ENCODE results near the gene EVC2.

The EVC2 gene

DNA sequence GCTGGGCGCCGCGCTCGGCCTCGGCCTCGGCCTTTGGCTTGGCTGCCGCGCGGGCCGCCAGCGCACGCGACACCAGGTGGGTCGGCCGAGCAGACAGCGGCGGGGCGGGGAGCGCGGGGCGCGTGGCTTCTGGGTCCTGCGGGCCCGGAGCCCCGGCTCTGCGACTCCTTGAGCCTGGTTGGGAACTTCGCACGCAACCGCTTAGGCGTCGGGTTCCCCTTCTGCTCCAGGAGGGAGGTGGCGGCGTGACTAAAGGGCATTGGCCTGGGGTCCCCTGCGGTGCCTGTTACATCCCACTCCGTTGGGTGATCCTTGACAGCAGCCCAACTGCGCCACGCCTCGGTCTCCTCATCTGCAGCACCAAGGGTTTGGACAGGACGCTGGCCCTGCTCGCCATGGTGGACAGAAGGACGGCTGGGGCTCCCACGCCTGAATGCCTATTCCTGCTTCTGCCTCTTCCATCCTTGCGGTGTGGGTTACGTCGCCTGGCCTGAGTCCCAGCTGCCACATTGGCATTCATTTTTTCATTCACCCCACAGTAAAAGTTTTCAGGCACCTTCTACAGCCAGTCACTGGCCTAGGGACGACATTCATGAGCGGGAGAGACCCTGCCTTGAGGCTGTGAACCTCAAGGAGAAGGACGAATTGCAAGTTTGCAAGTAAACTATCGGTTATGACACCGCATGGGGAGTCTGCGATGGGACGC lies 3.3 kb upstream of the EVC2 start:
- DNase-seq: no peak

DNA sequence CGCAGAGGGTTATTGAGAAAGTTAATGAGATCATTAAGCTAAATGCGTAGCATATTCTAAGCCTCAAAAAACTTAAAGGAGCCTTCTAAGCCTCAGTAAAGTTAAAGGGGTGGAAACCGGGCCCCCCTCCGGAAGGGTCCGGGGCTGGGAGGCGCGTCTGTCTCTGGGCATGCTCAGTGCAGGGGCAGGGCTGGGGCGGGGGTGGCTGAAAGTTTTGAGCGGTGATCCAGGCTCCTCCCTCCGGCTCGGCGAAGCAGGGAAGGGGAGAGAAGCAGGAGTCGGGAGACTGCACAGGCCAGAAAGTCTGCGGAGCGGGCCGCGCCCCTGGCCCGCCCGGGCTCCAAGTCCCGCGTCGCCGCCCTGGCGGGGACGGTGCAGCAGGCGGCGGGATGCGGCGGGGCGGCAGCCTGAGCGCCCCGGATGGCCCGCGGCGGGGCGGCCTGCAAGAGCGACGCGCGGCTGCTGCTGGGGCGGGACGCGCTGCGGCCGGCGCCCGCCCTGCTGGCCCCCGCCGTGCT lies 2.7 kb upstream of the EVC2 start, which contains the start of gene EVC:
Gene EVC (plus strand): TSS at position 241 of the 518 bp plus-strand sequence. CDS start 180 bp downstream, at position 421.
- DNase-seq: no peak

DNA sequence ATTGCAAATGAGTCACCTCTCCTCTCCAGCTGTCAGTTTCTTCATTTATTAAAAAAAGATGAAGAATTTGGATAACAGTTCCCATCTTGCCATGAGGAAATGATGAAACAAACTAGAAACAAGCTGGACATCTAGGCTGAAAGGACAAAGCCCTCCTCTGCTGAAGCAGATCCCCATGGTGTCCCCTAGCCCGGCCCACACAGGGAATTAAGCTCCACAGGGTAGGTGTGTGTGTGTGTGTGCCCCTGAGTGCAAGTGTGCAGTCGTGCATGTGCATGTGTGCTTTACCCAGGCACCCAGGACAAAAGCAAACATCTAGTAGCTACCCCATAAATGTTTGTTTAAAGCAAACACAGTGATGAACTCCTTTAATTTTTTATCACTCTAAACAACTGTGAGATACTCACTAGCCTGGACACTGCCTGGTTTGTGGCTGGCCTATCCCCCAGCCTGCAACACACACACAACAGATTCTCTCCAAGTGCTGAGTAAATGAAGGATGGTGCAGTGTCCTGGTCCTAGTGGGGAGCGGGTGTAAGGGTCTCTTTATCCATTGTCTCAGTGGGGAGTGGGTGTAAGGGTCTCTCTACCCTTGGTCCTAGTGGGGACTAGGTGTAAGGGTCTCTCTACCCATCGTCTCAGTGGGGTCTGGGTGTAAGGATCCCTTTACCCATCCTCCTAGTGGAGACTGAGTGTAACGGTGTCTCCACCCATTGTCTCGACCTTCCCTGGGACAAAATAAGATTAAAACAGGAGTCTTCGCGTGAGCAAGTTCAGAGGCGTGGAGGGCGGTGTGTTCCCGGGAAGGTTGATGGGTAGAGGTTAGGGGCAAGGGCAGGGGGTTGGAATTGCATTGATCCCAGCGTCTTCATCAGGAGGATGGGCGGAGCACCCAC lies 2.0 kb upstream of the EVC2 start:
- no peak for DNase-seq

DNA sequence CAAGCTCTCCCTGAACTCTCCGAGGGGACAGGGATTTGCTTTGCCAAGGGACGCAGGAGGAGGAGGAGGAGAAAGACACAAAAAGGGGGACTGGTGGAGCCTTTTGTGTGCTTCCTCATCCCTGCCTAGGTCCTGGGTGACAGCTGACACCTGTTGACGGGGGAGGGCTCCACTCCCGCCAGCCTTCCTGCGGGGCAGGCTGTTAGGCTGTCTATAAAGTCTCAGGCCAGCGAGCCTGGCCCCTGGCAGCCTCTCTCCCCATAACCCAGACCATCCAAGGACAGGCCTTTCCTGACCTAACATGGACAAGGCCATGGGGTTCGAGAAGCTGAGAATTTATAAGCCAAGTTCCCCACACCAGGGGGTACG lies 832 bp upstream of the EVC2 start:
- no peak for DNase-seq

DNA sequence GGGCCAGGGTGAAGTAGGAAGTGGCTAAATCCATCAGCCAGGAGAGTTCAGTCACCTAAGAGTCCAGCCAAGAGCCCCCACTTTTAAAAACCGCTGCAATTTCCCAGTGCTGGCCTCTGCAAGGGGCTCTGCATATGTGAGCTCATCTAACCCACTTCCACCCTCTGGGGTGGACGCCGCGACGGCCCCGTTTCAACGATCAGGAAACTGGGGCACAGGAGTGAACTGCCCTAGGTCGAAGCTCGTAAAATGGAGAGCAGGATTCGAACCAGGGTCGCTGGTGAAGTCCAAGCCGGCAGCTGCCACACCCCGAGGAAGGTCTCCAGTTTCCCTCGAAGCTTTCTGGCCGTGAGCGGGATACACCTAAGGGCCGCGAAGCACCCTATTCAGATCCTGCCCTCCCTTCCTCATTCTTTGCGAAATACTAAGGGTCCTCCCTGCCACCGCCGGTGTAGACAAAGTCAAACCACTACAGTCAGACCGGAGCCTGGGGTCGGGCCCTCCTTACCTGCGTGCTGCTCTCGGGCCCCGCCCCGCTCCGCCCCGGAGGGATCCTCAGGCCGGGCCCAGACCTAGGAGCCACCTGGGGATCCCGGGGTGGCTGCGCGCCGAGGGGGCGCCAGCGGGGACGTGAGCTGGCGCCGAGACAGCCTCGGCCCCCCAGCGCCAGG lies 446 bp downstream of the EVC2 start:
- DNase-seq: no peak

DNA sequence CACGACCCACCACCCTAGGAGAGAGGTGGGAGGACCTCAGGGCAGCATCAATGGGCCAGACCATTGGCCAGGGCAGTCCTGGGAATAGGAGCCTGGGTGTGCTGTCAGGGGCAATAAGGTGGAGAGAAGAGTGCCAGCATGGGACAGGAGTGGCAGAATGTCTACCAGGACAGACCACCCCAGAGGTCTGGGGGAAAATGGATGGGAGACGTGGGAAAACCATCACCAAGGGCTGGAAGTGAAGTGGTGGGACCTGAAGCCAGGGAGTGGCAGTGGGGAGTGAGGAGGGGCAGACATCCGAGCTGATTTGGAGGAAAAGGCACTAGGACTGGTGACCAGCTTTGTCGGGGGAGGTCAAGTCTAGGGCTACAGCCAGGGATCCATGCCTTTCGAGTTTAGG lies 993 bp downstream of the EVC2 start:
- DNase-seq: no peak

DNA sequence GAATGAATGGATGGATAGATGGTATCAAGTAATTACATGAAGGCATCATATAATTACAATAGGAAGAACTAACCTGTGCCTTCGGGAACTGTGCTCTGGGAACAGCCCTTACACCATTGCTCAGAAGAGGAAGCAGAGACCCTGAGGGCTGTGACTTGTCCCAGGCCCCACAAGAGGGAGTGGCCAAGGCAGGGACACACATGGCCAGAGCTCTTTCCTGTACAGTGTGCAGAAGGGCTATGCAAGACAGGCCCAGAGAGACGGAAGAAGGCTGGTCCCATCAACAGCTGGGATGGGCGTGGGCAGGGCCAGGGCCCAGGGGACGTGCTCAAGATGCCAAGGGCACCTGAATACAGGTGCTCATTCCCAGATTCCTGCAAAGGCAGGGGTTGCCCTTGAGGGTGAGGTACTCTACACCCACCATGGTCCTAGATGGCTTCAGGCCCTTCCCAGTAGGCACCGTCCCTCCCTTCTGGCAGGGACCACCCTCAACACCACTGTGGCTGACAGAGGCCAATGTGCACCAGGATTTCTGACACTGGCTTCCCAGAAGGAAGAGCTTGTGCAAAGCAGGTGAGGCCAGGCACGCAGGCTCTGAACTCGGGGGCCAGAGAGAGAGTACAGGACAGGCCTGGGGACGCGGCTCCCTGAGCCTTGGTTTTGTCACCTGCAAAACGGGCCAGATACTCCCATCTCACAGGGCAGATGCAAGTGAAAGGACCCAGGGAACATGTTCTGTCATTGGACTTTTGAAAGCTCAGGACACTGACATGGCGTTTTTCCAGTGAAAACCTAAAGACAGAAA lies 1.7 kb downstream of the EVC2 start:
- DNase-seq: no peak

DNA sequence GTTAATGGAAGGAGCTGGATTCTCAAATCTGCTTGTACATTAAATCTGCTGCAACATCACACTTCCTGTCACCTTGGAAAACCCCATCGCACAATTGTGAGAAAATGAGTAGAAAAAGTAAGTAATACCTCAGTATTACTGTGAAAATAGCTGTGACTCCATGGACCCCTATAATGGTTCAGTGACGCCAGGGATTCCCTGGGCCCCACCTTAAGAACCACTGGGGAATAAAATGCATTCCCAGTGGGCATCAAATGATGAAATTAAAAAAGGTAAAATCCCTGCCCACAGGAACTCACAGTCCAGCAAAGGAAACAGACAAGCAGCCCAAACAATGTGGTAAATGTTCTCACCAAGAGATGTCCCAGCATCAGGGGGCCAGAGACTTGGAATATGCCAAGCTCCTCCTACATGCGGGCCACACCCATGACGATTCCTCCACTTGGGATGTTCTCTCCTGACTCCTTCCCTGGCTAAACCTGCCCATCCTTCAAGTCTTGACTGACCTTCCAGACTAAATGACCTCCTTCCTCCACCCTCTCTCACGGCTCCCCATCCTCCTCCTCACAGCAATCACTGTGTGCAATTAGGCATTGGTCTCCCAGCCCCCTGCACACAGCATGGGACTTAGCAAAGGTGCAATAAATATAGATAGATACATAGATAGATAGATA lies 2.6 kb downstream of the EVC2 start:
- DNase-seq: no peak

DNA sequence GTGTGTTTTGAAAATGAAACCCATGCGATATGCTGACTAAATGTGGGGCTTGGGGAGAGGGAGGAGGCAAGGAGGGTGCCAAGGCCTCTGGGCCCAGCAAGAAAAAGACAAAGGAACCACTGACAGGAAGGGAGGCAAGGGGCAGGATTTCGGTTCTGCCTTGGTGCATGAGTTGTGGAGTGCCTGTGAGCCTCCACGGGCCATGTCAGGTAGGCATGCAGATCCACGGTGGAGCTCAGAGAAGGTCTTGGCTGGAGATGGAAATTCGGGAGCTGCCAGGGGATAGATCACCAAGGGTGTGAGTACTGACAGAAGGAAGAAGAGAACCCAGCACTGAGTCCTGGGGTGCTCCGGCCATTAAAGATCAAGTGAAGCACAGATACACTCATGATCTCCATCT lies 4.1 kb downstream of the EVC2 start:
- DNase-seq: no peak

DNA sequence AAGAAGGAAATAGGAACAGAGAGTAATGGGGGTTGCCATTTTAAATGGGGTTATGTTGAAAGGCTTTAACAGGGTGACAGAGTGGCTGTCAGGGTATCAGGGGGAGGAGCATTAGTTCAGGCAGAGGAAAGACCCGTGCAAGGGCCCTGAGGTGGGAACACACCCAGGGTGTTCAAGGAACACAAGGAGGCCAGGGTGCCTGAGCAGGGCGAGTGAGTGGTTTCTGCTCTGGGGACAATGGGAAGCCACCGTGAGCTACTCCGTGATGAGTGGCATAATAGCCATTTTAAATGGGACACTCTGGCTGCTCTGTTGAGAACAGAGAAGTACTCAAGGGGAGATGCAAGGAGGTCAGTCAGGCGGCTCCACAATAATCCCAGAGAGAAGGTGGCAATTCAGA lies 4.5 kb downstream of the EVC2 start:
- no peak for DNase-seq

DNA sequence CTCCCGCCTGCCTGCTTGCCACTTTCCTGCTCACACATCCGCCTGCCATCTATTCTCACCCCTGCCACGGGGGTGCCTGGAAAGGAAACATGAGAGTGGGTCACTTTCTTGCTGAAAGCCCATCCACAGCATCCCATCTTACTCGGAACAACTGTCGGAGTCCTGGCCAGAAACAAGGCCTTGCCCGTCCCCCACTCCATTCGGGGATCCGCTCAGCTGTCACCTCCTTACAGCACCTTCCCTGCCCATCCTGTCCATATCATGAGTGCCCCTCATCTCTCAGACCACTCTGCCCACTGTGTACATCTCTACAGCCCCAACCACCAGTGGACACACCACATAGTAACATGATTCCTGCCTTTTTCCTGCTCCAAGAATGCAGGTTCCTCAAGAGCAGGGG lies 6.4 kb downstream of the EVC2 start:
- DNase-seq: no peak

DNA sequence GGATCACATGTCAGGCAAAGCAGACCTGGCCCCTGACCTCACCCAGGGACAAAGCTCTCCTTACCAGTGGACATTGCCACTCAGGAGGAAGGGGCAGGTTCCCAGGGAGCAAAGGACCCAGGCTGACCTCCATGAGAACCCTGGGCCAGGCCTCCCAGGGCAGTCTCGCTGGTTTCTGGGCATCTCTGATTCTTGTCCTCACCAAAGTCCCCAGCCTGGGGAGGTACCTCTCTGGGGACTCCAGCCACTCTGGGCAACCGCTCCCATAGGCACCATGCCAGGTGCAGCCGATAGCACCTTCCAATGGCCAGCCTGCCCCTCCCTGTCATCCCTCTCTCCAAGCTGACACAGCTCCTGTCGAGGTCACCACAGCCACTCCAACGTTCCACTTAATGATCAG lies 7.9 kb downstream of the EVC2 start:
- no peak for DNase-seq

DNA sequence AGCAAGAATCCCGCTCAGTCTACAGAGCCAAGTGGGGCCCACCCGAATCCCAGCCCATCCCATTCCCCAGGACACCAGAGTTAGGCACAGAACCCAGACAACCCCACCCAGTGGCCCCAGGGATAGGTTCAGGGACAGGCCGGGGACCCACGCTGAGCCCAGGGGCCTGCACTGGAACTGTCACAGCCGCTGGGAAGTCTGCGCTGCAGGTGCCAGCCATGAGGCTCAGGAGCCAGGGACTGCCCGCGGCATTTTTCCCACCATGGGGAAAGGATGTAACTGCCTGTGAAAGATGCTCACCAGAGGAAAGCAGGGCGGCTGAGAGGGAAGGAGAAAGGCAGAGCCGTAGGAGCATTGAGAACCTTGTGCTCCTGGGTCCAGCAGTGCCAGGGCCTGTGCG lies 12.0 kb downstream of the EVC2 start:
- DNase-seq: no peak

DNA sequence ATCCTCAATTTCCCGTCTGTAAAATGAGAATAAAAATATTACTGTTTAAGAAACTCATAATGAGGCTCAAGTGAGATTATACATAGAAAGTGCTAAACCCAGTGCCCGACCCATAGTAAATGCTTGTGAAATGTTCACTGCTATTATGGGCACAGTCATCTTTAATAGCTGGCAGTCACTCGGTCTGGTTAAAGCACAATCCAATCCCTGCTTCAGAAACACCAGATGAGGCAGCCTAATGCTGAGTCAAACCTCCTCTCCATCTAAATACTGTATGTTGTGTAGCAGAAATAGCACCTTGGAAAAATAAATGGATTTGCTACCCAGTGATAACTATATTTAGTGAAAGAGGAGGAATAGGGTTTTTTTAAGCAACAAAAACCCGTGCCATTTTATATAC lies 14.5 kb downstream of the EVC2 start:
- no peak for DNase-seq

DNA sequence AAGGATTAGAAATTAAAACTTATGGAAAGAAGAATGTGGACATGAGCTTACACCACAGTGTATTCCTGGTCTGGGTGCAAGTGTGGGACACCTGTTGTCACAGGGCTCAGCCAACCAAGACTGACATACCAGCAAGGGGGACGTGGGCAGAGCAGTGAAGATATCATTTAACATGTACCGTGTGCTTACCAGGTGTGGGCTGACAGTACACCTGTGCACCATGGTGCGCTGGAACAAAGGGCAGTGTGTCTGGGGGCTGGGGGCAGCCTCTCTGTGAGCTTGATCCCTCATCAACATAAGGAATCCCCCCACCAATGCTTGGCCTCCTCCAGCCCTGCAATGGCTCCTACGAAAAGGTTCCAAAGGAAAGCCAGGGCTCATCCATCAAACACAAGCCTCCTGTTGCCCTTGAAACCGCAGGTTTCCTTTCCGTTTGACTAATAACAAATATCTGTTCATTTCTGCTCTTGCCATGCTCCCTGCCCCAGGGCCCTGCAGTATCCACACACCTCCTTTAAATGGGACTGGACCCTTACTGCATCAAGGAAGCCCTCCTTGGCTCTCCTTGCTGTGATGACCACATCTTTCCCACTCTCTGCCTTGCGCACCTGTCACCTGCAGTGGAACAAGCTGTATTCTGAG lies 16.7 kb downstream of the EVC2 start:
- DNase-seq: no peak

DNA sequence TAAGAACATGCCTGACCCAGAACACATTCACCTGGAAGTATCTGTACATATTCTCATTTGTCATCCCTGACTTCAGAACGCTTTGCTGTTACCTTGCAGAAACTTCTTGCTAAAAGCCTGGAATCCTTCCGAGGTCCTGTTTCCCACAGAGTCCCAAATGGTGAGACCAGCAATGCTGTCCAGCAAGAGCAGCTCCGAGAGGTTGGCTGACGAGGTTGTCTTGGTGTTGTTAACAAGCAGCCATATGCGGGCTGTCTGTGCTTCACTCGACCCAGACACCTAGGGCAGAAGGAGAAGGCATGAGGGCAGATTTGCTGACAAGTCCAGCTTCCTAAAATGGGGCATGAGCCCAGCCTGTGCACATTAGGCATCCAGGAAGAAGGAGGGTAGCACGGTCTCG lies 19.3 kb downstream of the EVC2 start:
- DNase-seq: no peak

DNA sequence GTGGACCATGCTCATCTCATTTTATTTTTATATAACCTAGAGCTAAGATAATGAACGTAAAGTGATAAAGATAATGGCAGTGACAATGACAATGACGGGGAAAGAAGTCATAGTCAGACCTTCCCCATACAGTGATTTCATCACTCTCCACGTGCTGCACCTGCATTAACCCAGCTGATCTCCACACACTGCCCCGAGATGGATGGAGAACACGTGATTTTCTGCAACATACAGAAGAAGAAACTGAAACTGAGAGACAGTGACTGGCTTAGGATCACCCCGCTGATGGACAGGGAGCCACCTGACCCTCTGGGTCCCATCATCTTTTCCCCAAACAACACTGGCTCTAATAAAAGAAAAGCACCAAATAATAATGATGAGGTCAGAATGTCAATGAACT lies 22.0 kb downstream of the EVC2 start:
- DNase-seq: no peak

DNA sequence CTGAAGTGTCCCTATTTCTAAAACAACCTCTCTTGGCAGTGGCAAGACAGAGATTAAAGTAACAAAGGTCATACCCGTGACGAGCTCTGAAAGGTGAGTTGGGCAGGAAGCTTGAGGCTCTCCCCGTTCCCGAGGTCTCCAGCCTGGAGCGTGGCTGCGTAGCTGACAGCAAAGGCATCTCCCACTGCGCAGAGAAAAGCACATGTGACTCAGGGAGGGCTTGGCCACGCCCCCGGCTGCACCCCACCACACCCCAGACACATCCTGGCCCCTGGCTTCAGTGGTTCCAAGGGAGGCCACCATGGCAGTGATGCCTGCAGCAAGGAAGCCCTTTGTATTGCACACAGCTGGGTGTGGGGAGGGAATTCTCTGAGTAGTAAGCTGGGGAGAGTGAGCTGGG lies 23.1 kb downstream of the EVC2 start:
- no peak for DNase-seq

DNA sequence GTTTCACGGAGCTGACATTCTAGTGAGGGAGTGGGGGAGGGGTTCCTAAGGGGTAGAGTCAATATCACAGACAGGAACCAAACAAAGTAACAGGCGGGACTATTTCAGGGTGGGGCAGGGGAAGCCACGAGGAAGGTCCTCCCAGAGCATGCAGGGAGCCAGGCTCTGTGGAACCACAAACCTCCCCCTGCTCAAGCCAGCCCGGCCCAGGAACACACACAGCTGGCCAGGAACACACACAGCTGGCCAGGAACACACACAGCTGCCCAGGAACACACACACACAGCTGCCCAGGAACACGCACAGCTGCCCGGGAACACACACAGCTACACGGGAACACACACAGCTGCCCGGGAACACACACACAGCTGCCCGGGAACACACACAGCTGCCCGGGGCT lies 24.8 kb downstream of the EVC2 start:
- no peak for DNase-seq

DNA sequence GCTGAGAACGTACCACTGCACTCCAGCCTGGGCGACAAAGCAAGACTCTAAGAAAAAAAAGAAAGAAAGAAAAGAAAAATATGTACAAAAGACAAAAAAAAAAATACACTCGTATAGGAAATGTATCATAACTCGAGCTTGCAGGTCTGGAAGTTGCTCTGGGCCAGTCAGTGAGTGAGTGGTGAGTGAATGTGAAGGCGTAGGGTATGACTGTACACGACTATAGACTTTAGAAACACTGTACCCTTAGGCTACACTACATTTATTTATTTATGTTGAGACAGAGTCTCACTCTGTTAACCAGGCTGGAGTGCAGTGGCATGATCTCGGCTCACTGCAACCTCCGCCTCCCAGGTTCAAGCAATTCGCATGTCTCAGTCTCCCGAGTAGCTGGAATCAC lies 29.4 kb downstream of the EVC2 start:
- no peak for DNase-seq

DNA sequence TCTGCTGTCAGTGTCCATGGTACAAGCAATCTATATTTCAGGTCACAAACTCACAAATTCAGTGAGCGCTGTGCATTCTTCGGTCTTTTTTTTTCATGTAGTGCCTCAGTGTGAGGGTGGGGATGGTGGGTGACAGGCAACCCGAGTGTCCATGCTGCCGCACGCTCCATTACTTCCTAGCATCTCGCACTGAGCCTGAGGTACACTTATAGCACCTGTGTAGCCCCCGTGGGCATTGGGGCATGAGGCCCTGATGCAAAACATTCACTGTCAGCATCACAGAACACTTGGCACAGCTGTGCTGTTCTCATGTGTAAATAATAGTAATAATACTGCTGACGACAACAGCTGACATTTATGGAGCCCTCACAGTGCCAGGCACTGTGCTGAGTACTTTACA lies 31.6 kb downstream of the EVC2 start:
- DNase-seq: no peak

DNA sequence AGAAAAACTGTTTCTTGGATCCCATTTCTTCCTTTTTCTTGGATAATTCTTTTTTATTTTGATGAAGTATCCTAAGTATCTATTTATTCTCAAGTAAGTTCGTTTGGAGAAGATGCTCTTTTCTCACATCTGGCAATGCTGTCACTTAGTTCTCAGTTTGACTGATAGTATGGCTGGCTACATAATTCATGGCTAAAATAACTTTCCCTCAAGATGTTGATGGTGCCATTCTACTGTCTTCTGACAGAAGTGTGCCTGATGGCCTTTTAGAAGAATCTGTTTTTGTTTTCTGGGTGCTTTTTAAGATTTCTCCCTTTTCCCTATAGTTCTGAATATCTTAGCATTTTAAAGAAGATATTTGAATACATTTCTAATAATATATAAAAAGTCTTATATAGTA lies 41.6 kb downstream of the EVC2 start:
- no peak for DNase-seq

Data from GF-D8 (cell line).